Loucy (cell line): ENCODE measurements around the gene PRR36.

Source experiments
- EZH2phosphoT487 ChIP-seq: fragments of 200-600 bp; IDR thresholded peaks from 2 replicates; pipeline ENCODE4 v1.6.1; 2018; ENCODE audit warnings: antibody characterized with exemption, mild to moderate bottlenecking, moderate library complexity, borderline replicate concordance
- TF ChIP-seq, protein P1 (sequence below): fragments of 200-600 bp; sonication (generic); conservative IDR thresholded peaks from 2 replicates; pipeline ENCODE4 v1.5.1; 2014; ENCODE audit warnings: mild to moderate bottlenecking, antibody characterized with exemption, low read length

DNA sequence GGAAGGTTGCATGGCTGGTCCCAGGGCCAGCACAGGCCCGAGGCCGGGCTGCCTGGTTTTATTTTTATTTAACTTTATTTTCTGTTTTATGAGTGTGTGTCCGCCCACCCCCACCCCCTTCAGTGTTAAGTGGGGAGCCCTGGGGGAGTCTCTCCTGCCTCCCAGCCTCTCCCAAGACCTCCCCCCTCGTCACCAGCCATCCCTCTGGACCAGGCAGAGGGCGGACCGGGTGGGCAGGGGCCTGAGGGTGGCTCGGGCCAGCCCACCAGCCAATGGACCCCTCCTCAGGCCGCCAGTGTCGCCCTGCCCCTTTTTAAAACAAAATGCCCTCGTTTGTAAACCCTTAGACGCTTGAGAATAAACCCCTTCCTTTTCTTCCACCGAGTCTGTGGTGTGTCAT, 39.9 kb upstream of the PRR36 start:
- TF ChIP-seq, protein P1, sequence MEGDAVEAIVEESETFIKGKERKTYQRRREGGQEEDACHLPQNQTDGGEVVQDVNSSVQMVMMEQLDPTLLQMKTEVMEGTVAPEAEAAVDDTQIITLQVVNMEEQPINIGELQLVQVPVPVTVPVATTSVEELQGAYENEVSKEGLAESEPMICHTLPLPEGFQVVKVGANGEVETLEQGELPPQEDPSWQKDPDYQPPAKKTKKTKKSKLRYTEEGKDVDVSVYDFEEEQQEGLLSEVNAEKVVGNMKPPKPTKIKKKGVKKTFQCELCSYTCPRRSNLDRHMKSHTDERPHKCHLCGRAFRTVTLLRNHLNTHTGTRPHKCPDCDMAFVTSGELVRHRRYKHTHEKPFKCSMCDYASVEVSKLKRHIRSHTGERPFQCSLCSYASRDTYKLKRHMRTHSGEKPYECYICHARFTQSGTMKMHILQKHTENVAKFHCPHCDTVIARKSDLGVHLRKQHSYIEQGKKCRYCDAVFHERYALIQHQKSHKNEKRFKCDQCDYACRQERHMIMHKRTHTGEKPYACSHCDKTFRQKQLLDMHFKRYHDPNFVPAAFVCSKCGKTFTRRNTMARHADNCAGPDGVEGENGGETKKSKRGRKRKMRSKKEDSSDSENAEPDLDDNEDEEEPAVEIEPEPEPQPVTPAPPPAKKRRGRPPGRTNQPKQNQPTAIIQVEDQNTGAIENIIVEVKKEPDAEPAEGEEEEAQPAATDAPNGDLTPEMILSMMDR = no peak
- TF ChIP-seq EZH2phosphoT487 = no peak
